Thyroid gland (tissue), 4 donors: ENCODE results near the gene TBC1D24. TPM values are rescaled to one million over a fixed set of nuclear protein-coding genes. Genes with fewer than 3 reads are reported as not detected.

ENCODE experiments used
- DNase-seq, 2 donors: peaks; one replicate each; pipeline ENCODE4 v3.0.0-alpha.2; 2019
- H3K27ac ChIP-seq, 3 donors: fragments of 200-600 bp; sonication (generic); 1 replicate in 2 of 3; 2 replicates in 1 of 3; pipeline ENCODE4 v1.5.1; 2016 to 2019; ENCODE audit warnings: mild to moderate bottlenecking in 1 of 3, moderate library complexity in 1 of 3
- H3K27me3 ChIP-seq: fragments of 200-600 bp; sonication (generic); one replicate; pipeline ENCODE4 v1.5.1; 2019
- H3K36me3 ChIP-seq, 2 donors: fragments of 200-600 bp; sonication (generic); one replicate each; pipeline ENCODE4 v1.5.1; 2016 to 2019
- H3K4me1 ChIP-seq, 2 donors: fragments of 200-600 bp; sonication (generic); one replicate each; pipeline ENCODE4 v1.5.1; 2017 to 2019
- H3K4me3 ChIP-seq, 3 donors: fragments of 200-600 bp; sonication (generic); replicated peaks in 1 of 3; 1 replicate in 2 of 3; 2 replicates in 1 of 3; pipeline ENCODE4 v1.5.1; 2016; ENCODE audit warnings: mild to moderate bottlenecking in 1 of 3
- H3K9me3 ChIP-seq: fragments of 200-600 bp; sonication (generic); one replicate; pipeline ENCODE4 v1.5.1; 2017
- POLR2A ChIP-seq, 2 donors: fragments of 450-650 bp; IDR thresholded peaks; one replicate each; pipeline ENCODE4 v1.6.1; 2017; ENCODE audit warnings: antibody characterized with exemption in 2 of 2, mild to moderate bottlenecking in 2 of 2, moderate library complexity in 1 of 2
- WGBS, 2 donors: methylation state at CpG; one replicate each; pipeline ENCODE4 v1.1.5; 2017; 5-methylcytosine and 5-hydroxymethylcytosine counted together
- intact Hi-C: fragments of 100-400 bp; cut with DNase I; formaldehyde crosslinking; loops from one replicate; pipeline ENCODE4 v1.15.1; 2023
- total RNA-seq, 4 donors: library from RNA; depleted of rRNA; stranded (reverse); fragments of >200 nt; gene quantifications; one replicate each; pipeline ENCODE4 v1.2.3, GENCODE V29; 2016
- TF ChIP-seq, protein P1 (sequence below), 6 experiments: fragments of 200-600 bp in 3 of 6; fragments of 450-650 bp in 3 of 6; sonication (generic) in 3 of 6; IDR thresholded peaks; one replicate each; pipeline ENCODE4 v1.5.1; 2016 to 2019; ENCODE audit warnings: antibody characterized with exemption in 6 of 6, mild to moderate bottlenecking in 2 of 6, inconsistent platforms in 1 of 6, moderate library complexity in 1 of 6

The TBC1D24 gene
- total RNA-seq, 4 donors from 2014 or later: 15.9 to 32.3 (median 21.8) TPM

GRCh38 chr16:2428051-2428783, 46.7 kb upstream of the TBC1D24 start:
- Histone ChIP-seq H3K4me1 (peaks cover 6 to 18% of the 10 kb centered on the region in 2 donors), H3K4me3 (peak overlapping the region in 2 of 3 donors; percentile 33 to 86), H3K27me3 (no peaks in the 10 kb centered on the region), H3K27ac (peak overlapping the region in 2 of 3 donors; percentile 3 to 42), H3K36me3 (no peaks in the 10 kb centered on the region), H3K9me3 (no peaks in the 10 kb centered on the region)
- intact Hi-C loops: loop anchor here (5.0 to 10.0 kb wide), 4 partner anchors 74 to 233 kb away; partner anchors contain the start of genes CASKIN1 and RNPS1
- TF ChIP-seq, protein P1, sequence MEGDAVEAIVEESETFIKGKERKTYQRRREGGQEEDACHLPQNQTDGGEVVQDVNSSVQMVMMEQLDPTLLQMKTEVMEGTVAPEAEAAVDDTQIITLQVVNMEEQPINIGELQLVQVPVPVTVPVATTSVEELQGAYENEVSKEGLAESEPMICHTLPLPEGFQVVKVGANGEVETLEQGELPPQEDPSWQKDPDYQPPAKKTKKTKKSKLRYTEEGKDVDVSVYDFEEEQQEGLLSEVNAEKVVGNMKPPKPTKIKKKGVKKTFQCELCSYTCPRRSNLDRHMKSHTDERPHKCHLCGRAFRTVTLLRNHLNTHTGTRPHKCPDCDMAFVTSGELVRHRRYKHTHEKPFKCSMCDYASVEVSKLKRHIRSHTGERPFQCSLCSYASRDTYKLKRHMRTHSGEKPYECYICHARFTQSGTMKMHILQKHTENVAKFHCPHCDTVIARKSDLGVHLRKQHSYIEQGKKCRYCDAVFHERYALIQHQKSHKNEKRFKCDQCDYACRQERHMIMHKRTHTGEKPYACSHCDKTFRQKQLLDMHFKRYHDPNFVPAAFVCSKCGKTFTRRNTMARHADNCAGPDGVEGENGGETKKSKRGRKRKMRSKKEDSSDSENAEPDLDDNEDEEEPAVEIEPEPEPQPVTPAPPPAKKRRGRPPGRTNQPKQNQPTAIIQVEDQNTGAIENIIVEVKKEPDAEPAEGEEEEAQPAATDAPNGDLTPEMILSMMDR (IDR thresholded peaks at IDR 0.05): peak in 3 of 6 experiments; percentile 3 to 22 (median 20)
- TF ChIP-seq POLR2A (IDR thresholded peaks at IDR 0.05): no peak
- 60 to 99% methylated on average over 6 to 13 of the region's 28 CpGs for WGBS, 2 donors
- DNase-seq: peak; percentile 32 to 46

DNA sequence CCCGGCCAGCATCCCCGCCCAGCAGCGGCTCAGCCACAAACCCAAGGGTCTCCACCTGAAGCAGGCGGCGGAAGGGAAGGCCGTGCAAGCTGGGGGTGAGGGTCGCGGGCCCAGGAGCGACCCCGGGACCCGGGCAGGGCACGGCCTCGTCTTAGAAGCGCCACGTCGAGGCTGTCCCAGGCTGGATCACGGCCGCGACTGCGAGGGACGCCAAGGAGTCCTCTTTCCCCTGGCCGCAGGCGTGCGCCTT, 46.2 kb upstream of the TBC1D24 start:
- Histone ChIP-seq H3K4me3 (peak overlapping the region; percentile 24 to 86 (median 33)), H3K27ac (peak overlapping the region in 2 of 3 donors; percentile 3 to 42), H3K9me3 (no peaks in the 10 kb centered on the region), H3K27me3 (no peaks in the 10 kb centered on the region), H3K4me1 (peaks cover 6 to 18% of the 10 kb centered on the region in 2 donors), H3K36me3 (no peaks in the 10 kb centered on the region)
- DNase-seq: no peak
- TF ChIP-seq POLR2A (IDR thresholded peaks at IDR 0.05): no peak
- TF ChIP-seq, protein P1 (IDR thresholded peaks at IDR 0.05): no peak
- intact Hi-C loops: loop anchor here (5.0 to 10.0 kb wide), 4 partner anchors 74 to 234 kb away; partner anchors contain the start of genes CASKIN1 and RNPS1
- no CpG with 5 or more reads among the region's 24 CpGs for WGBS, 2 donors

GRCh38 chr16:2429034-2429770, 45.7 kb upstream of the TBC1D24 start, which contains the start of gene CCNF:
CCNF (plus strand) TSS chr16:2429447; CDS start chr16:2429482, 35 bp downstream.
- Histone ChIP-seq H3K9me3 (no peaks in the 10 kb centered on the region), H3K36me3 (no peaks in the 10 kb centered on the region), H3K27me3 (no peaks in the 10 kb centered on the region), H3K27ac (peak within 1 kb of the TSS in 2 of 3 donors; percentile 5 to 42), H3K4me1 (peaks cover 6 to 18% of the 10 kb centered on the region in 2 donors), H3K4me3 (peak within 1 kb of the TSS; percentile 33 to 86 (median 49))
- intact Hi-C loops: loop anchor here (5.0 to 10.0 kb wide), 4 partner anchors 73 to 234 kb away; partner anchors contain the start of genes CASKIN1 and RNPS1
- DNase-seq: peak; percentile 97
- 0% methylated on average over 5 to 11 of the region's 103 CpGs for WGBS, 2 donors
- peak; percentile 41 to 57 for TF ChIP-seq POLR2A (IDR thresholded peaks at IDR 0.05)
- TF ChIP-seq, protein P1 (IDR thresholded peaks at IDR 0.05): peak in 3 of 6 experiments; percentile 16 to 23 (median 19)

- TF ChIP-seq, protein P1 (IDR thresholded peaks at IDR 0.05): no peak
- no peak for TF ChIP-seq POLR2A (IDR thresholded peaks at IDR 0.05)
- peaks cover 6 to 18% of the 10 kb centered on the region in 2 donors for H3K4me1 ChIP-seq
- H3K36me3 ChIP-seq: no peaks in the 10 kb centered on the region
- no peaks in the 10 kb centered on the region for H3K9me3 ChIP-seq
- H3K27ac ChIP-seq: peak overlapping the region in 2 of 3 donors; percentile 5 to 40
- H3K4me3 ChIP-seq: peak overlapping the region; percentile 31 to 78 (median 49)
- intact Hi-C loops: loop anchor here (5.0 to 10.0 kb wide), 4 partner anchors 72 to 235 kb away; partner anchors contain the start of genes CASKIN1 and RNPS1
- WGBS, 2 donors: 8 to 9% methylated on average over 39 to 40 of the region's 46 CpGs
- no peaks in the 10 kb centered on the region for H3K27me3 ChIP-seq
- peak in 1 of 2 donors; percentile 5 for DNase-seq
These were observed 44.9 kb upstream of the TBC1D24 start for GRCh38 chr16:2429771-2430663.
